Measurements from ENCODE around the gene VPS4A. TPM values are rescaled to one million over a fixed set of nuclear protein-coding genes. Genes with fewer than 3 reads are reported as not detected.

VPS4A gene
- total and polyA plus RNA-seq, 5 experiments from 2014 or later = 28.4 to 52.2 (median 36.1) TPM

- peak overlapping the region in 3 of 10 donors; percentile 42 to 71 (median 62) for H3K27ac Mint-ChIP-seq
Observed at GRCh38 chr16:69321080-69321479, 9.9 kb downstream of the VPS4A start.

GRCh38 chr16:69322343-69322742 lies 11.2 kb downstream of the VPS4A start:
- H3K27me3 Mint-ChIP-seq = no peaks in the 10 kb centered on the region

More at GRCh38 chr16:69321080-69321479, 9.9 kb downstream of the VPS4A start:
- DNase-seq (no peak), ATAC-seq (no peak)
- POLR2A ChIA-PET = interaction anchor here (0.9 kb wide), 1 partner anchor 9 kb away, joined by 3 read pairs; the partner anchor contains the start of gene PDF
- H3K36me3 Mint-ChIP-seq = peaks cover 0 to 82% (median 9%) of the 10 kb centered on the region in 3 donors
- no peaks in the 10 kb centered on the region for H3K27me3 Mint-ChIP-seq
- H3K9me3 Mint-ChIP-seq = no peaks in the 10 kb centered on the region
- H3K4me1 Mint-ChIP-seq = peaks cover 9 to 36% (median 17%) of the 10 kb centered on the region in 4 donors
- no peak overlapping the region for H3K4me3 Mint-ChIP-seq

GRCh38 chr16:69323415-69323814 lies 12.3 kb downstream of the VPS4A start:
- no peak for ATAC-seq
- POLR2A ChIA-PET = interaction anchor here (0.6 to 1.8 kb wide), 4 partner anchors 10 to 145 kb away, joined by 3 to 7 read pairs (median 4); no protein-coding TSS in a partner anchor
- H3K4me3 Mint-ChIP-seq = no peak overlapping the region

More at GRCh38 chr16:69322343-69322742, 11.2 kb downstream of the VPS4A start:
- peaks cover 0 to 84% (median 10%) of the 10 kb centered on the region in 3 donors for H3K36me3 Mint-ChIP-seq
- POLR2A ChIA-PET = no interaction called here
- DNase-seq (no peak), ATAC-seq (no peak)
- H3K9me3 Mint-ChIP-seq = no peaks in the 10 kb centered on the region
- peak overlapping the region in 1 of 10 donors; percentile 62 for H3K27ac Mint-ChIP-seq
- peaks cover 12 to 44% (median 28%) of the 10 kb centered on the region in 4 donors for H3K4me1 Mint-ChIP-seq
- no peak overlapping the region for H3K4me3 Mint-ChIP-seq

GRCh38 chr16:69324013-69324531 lies 12.9 kb downstream of the VPS4A start:
- Mint-ChIP-seq H3K36me3 (peaks cover 0 to 80% (median 10%) of the 10 kb centered on the region in 3 donors), H3K4me1 (peaks cover 15 to 53% (median 42%) of the 10 kb centered on the region in 4 donors), H3K9me3 (no peaks in the 10 kb centered on the region), H3K27me3 (no peaks in the 10 kb centered on the region), H3K27ac (peak overlapping the region in 1 of 10 donors; percentile 53), H3K4me3 (no peak overlapping the region)
- ATAC-seq (no peak), DNase-seq (no peak)
- POLR2A ChIA-PET = interaction anchor here (1.4 to 1.8 kb wide), 2 partner anchors 10 to 11 kb away, joined by 3 to 5 read pairs; no protein-coding TSS in a partner anchor

More at GRCh38 chr16:69323415-69323814, 12.3 kb downstream of the VPS4A start:
- no peaks in the 10 kb centered on the region for H3K27me3 Mint-ChIP-seq
- H3K4me1 Mint-ChIP-seq = peaks cover 14 to 48% (median 36%) of the 10 kb centered on the region in 4 donors
- no peak for DNase-seq
- no peaks in the 10 kb centered on the region for H3K9me3 Mint-ChIP-seq
- H3K36me3 Mint-ChIP-seq = peaks cover 0 to 85% (median 10%) of the 10 kb centered on the region in 3 donors
- peak overlapping the region in 1 of 10 donors; percentile 88 for H3K27ac Mint-ChIP-seq

- Mint-ChIP-seq H3K27me3 (no peaks in the 10 kb centered on the region), H3K27ac (peak overlapping the region in 6 of 10 donors; percentile 5 to 83 (median 44)), H3K4me3 (peak overlapping the region in 1 of 10 donors; percentile 7), H3K36me3 (peaks cover 0 to 73% (median 6%) of the 10 kb centered on the region in 3 donors), H3K9me3 (no peaks in the 10 kb centered on the region), H3K4me1 (peaks cover 13 to 54% (median 47%) of the 10 kb centered on the region in 4 donors)
- DNase-seq = no peak
- no peak for ATAC-seq
- POLR2A ChIA-PET = interaction anchor here (1.8 kb wide), 1 partner anchor 12 kb away, joined by 5 read pairs; no protein-coding TSS in a partner anchor
Observed at GRCh38 chr16:69324585-69325253, 13.6 kb downstream of the VPS4A start.

GRCh38 chr16:69325784-69326171 lies 14.6 kb downstream of the VPS4A start:
- Mint-ChIP-seq H3K9me3 (no peaks in the 10 kb centered on the region), H3K27ac (peak overlapping the region in 6 of 10 donors; percentile 11 to 63 (median 54)), H3K27me3 (no peaks in the 10 kb centered on the region), H3K36me3 (peaks cover 0 to 69% (median 5%) of the 10 kb centered on the region in 3 donors), H3K4me1 (peaks cover 13 to 56% (median 48%) of the 10 kb centered on the region in 4 donors), H3K4me3 (peak overlapping the region in 6 of 10 donors; percentile 12 to 34 (median 26))
- POLR2A ChIA-PET = interaction anchor here (0.8 to 5.8 kb wide), 4 partner anchors 9 to 15 kb away, joined by 4 to 31 read pairs (median 4); no protein-coding TSS in a partner anchor
- ATAC-seq (no peak), DNase-seq (no peak)

GRCh38 chr16:69326172-69326873 lies 15.2 kb downstream of the VPS4A start:
- POLR2A ChIA-PET = interaction anchor here (0.8 to 5.8 kb wide), 5 partner anchors 9 to 14 kb away, joined by 4 to 31 read pairs (median 5); no protein-coding TSS in a partner anchor
- H3K4me1 Mint-ChIP-seq = peaks cover 13 to 55% (median 48%) of the 10 kb centered on the region in 4 donors
- H3K4me3 Mint-ChIP-seq = peak overlapping the region in 8 of 10 donors; percentile 19 to 68 (median 30)
- DNase-seq (no peak), ATAC-seq (no peak)
- peaks cover 0 to 64% (median 2%) of the 10 kb centered on the region in 3 donors for H3K36me3 Mint-ChIP-seq
- H3K27me3 Mint-ChIP-seq = no peaks in the 10 kb centered on the region
- H3K9me3 Mint-ChIP-seq = no peaks in the 10 kb centered on the region
- peak overlapping the region in 8 of 10 donors; percentile 16 to 80 (median 61) for H3K27ac Mint-ChIP-seq

GRCh38 chr16:69327585-69328310 lies 16.6 kb downstream of the VPS4A start:
- POLR2A ChIA-PET = interaction anchor here (2.3 to 5.8 kb wide), 3 partner anchors 9 to 12 kb away, joined by 9 to 47 read pairs (median 31); partner anchors contain the start of genes COG8 and NIP7
- H3K36me3 Mint-ChIP-seq = peaks cover 0 to 60% (median 2%) of the 10 kb centered on the region in 3 donors
- no peak for ATAC-seq
- H3K27me3 Mint-ChIP-seq = no peaks in the 10 kb centered on the region
- DNase-seq = no peak
- H3K4me1 Mint-ChIP-seq = peaks cover 10 to 51% (median 46%) of the 10 kb centered on the region in 4 donors
- H3K9me3 Mint-ChIP-seq = no peaks in the 10 kb centered on the region
- peak overlapping the region in 7 of 10 donors; percentile 20 to 66 (median 50) for H3K27ac Mint-ChIP-seq
- peak overlapping the region in 8 of 10 donors; percentile 8 to 87 (median 69) for H3K4me3 Mint-ChIP-seq

- H3K4me1 Mint-ChIP-seq = peaks cover 10 to 58% (median 48%) of the 10 kb centered on the region in 4 donors
Observed at GRCh38 chr16:69328854-69329316, 17.7 kb downstream of the VPS4A start.

GRCh38 chr16:69329369-69330285 lies 18.5 kb downstream of the VPS4A start:
- Mint-ChIP-seq H3K36me3 (peaks cover 0 to 56% (median 2%) of the 10 kb centered on the region in 3 donors), H3K9me3 (no peaks in the 10 kb centered on the region), H3K4me3 (peak overlapping the region; percentile 70 to 87 (median 76)), H3K4me1 (peaks cover 9 to 57% (median 46%) of the 10 kb centered on the region in 4 donors), H3K27ac (peak overlapping the region in 9 of 10 donors; percentile 14 to 87 (median 51)), H3K27me3 (no peaks in the 10 kb centered on the region)
- POLR2A ChIA-PET = interaction anchor here (0.5 to 5.8 kb wide), 10 partner anchors 8 to 151 kb away, joined by 3 to 47 read pairs (median 7); partner anchors contain the start of genes COG8, NIP7, SNTB2 and TERF2
- ATAC-seq (peak in 1 of 2 donors; percentile 67), DNase-seq (peak in 5 of 10 donors; percentile 22 to 46 (median 38))

More at GRCh38 chr16:69328854-69329316, 17.7 kb downstream of the VPS4A start:
- POLR2A ChIA-PET = interaction anchor here (0.5 to 5.8 kb wide), 9 partner anchors 8 to 150 kb away, joined by 4 to 47 read pairs (median 9); partner anchors contain the start of genes COG8, NIP7, SNTB2 and TERF2
- DNase-seq = no peak
- peaks cover 0 to 57% (median 2%) of the 10 kb centered on the region in 3 donors for H3K36me3 Mint-ChIP-seq
- no peak for ATAC-seq
- peak overlapping the region; percentile 70 to 87 (median 76) for H3K4me3 Mint-ChIP-seq
- H3K27ac Mint-ChIP-seq = peak overlapping the region in 9 of 10 donors; percentile 19 to 82 (median 51)
- H3K27me3 Mint-ChIP-seq = no peaks in the 10 kb centered on the region
- H3K9me3 Mint-ChIP-seq = no peaks in the 10 kb centered on the region

All from naive thymus-derived CD8-positive, alpha-beta T cell (primary cell).